GM18858 (cell line): ENCODE measurements around the gene FCER1G.

Source experiments
- ATAC-seq: cut with Tn5 transposase; IDR thresholded peaks from one replicate; pipeline ENCODE4 v1.9.1; 2021; ENCODE audit not compliant: unreplicated experiment

The FCER1G gene

DNA sequence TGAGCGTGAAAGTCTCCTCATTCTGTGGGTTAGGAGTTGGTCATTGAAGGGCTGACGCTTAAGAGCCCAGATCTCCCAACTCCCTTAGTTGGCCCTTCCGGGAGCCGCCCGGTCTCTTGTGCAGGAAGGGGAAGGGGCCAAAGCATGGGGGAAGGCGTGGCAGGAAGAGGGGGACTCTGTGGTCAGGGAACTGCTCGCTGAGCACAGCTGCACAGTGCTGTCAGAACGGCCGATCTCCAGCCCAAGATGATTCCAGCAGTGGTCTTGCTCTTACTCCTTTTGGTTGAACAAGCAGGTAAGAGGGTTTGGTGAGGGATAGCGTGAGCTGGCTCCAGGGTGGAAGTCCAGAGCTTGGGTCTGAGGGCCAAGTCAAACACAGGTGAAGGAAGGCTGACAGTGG, at the start of gene FCER1G:
TSS of gene FCER1G (plus strand) at position 220 of the 400 bp plus-strand sequence. CDS start at position 247, 27 bp downstream.
- no peak for ATAC-seq

DNA sequence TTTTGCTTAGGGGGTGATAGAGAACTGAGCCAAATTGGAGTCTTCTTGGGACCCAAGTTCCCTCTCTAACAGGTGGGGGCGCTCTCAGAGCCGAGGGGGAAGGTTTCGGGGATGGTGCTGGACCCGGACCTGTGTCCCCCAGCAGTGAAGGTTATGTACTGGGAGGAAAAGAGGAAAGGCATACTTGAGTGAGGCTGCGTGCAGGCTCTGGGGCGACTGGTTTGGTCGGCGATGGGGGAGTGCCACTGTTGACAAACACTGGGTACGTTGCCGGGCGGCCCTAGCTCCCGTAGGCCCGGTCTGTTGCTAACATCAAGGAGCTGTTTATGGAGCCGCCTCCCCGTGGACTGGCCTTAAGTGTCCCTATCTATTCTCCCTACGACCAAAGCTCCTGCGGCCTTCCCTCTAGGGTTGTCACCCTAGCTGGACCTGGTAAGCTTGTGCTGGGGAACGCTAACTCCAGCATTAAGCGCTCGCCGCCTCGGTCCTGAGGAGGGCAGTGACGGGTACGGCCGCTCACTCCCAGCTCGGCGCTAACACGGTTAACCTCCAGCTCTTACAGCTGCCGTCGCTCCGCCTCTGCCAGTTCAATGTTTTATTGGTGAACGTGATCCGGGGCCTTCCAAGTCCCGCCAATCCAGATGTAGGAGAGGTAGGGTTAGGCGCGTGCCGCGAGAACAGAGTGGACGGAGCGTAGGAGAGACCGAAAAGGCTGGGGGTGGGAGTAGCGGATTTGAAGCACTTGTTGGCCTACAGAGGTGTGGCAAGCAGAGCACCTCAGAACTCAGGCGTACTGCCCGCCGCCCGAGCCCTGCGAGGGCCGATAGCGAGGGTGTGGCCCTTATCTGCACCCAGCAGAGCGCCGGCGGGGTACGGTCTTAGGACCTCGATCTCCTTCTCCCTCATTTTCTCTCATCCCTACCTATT, 49.1 kb upstream of the FCER1G start, which contains the start of gene PPOX:
TSS of gene PPOX (plus strand) at position 685 of the 927 bp plus-strand sequence. CDS start 422 bp downstream, outside the sequence.
- ATAC-seq, result peak; percentile 88

DNA sequence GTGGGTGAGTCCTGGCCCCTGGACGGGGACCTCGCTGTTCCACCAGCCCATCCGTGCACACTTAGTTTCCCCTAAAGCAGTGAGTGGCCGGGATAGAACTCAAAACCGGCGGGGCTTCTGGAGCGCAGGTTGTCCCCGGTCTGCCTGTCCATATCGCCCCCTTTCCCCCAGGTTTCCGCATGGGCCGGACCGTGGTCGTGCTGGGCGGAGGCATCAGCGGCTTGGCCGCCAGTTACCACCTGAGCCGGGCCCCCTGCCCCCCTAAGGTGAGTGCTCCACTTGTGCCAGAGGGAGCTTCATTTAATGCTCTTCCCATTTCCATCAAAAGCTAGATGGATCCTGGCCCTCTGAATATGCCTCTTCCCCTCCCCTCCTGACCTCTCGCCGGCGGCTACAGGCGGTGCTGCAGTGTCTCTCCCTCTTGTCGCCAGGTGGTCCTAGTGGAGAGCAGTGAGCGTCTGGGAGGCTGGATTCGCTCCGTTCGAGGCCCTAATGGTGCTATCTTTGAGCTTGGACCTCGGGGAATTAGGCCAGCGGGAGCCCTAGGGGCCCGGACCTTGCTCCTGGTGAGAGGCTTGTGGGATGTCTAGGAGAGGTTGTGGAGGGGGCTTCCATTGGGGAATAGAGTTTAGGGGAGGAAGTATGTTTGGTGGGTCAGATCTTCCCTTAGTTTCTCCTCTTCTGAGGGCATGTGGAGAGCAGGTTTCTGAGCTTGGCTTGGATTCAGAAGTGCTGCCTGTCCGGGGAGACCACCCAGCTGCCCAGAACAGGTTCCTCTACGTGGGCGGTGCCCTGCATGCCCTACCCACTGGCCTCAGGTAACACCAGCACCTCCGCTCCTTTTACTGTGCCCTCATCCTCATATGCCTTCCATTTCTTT, 48.2 kb upstream of the FCER1G start:
- no peak for ATAC-seq

DNA sequence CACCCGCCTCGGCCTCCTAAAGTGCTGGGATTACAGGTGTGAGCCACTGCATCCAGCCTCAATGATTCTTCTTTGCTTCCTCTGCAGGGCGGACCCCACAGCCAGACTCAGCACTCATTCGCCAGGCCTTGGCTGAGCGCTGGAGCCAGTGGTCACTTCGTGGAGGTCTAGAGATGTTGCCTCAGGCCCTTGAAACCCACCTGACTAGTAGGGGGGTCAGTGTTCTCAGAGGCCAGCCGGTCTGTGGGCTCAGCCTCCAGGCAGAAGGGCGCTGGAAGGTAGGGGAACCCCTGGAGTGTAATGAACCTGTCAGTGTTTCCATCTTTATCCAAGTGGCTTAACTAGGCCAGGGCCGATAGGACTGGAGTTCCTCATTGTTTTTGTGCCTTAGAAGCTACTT, 46.2 kb upstream of the FCER1G start:
- ATAC-seq, result no peak

DNA sequence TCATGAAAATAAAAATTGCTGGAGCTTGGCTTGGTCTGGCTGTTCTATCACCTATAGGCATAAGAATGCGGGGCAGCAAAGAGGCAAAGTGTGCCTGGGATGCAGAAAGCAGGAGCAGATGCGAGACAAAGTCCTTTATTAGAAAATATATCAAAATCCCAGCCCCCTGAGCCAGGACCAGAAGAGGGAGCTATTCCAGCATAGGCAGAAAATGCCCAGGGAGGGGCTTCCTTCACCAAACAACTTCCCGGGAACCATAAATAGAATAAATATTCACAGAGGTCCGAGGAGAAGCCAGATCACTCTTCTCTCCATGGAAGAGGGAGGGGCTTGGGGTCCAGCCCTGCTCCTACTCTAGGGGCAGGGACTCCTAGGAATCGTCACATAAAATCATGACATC, 43.9 kb upstream of the FCER1G start:
- ATAC-seq, result no peak

DNA sequence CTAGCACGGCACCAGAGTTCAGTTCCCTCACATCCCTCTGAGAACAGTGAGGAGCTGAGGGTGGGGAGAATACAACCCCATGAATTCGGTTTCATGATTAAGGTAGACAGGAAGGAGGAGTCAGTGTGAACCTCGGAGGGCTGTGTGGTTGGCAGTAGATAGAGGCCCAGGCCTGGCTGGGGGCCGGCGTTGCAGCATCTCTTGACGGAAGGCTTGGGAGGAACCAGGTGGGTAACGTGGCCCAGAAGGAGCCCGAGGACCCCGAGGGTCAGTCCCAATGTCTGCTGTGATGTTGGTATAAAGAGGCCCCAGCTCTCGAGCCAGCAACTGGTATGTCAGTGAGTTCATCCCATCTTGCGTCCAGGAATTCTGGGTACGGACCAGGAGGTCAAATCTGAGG, 43.4 kb upstream of the FCER1G start:
- no peak for ATAC-seq

DNA sequence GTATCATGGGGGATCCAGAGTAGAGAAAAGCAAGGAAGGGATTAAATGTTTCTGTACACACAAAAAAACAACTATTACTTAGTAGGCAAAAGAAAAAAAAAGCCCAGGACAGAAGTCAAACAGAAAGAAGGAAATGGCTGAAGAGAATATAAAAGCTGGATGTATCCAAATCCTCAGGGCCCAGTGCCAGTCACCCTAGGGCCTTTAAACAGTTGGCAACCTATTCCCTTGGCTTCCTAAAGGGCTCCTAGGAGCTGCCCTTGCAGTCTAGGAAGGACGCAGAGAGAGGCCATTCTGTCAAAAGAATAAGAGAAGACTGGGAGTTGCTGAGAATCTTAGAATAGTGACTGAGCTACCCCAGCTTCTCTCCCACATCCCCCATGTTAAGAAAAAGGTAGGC, 42.7 kb upstream of the FCER1G start:
- no peak for ATAC-seq

DNA sequence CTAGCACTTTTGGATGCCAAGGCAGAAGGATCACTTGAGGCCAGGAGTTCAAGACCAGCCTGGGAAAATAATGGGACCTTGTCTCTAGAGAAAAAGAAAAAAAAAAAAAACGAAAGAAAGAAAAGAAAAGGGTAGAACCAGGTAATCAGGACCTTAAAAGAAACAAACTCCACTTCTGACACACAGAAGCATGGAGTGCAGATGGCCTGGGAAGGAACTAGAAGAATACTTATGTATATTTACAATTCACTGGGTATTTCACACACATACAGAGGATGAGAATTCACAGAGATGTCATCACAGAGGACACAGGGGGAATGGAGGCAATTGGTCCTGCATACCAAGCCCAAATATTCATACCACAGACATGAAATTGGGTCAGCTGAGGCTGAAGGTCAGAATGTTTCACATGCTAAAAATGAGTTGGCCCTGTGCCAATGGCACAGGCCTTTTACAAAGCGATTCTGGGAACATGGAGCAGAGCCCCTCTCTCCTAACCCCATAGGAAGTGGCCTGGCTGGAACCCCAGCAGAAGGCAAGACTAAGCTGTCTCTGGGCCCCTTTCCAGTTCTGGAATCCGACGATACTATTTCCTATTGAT, 42.2 kb upstream of the FCER1G start:
- ATAC-seq, result no peak

DNA sequence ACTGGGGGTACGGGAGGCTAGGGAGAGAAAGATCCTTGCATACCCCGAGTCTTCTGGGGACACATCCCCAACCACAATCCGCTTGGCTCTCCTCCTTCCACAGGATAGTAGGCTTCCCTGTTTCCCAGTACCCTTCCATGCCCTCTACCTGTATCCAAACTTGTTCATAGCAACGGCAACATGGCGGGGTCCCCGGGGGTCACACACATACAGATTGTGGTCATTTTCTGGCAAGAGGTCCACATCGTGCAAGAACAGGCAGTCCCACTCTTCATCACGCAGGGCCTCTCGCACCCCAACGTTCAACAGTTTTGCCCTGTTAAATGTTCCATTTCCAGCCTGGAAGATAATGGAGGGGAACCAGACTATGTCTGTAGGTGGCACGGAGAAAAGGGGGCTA, 41.4 kb upstream of the FCER1G start:
- no peak for ATAC-seq

DNA sequence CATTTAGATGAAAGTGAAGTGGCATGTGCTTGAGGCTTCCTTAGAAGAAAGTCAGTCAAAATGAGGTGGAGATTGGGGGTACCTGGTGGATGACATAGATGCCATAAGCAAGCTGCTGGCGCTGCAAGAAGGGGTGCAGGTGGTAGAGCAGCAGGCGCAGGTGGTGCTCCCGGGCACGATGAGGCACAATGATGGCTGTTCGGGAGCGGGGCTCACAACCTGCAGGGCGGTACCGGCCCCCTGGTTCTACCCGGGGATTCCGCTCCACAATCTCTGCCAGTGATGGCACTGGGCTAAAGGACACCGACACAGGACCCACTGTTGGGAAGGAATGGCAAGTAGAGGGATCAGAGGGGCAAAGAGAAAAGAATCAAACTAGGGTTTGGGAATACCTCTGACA, 40.2 kb upstream of the FCER1G start:
- ATAC-seq, result no peak

DNA sequence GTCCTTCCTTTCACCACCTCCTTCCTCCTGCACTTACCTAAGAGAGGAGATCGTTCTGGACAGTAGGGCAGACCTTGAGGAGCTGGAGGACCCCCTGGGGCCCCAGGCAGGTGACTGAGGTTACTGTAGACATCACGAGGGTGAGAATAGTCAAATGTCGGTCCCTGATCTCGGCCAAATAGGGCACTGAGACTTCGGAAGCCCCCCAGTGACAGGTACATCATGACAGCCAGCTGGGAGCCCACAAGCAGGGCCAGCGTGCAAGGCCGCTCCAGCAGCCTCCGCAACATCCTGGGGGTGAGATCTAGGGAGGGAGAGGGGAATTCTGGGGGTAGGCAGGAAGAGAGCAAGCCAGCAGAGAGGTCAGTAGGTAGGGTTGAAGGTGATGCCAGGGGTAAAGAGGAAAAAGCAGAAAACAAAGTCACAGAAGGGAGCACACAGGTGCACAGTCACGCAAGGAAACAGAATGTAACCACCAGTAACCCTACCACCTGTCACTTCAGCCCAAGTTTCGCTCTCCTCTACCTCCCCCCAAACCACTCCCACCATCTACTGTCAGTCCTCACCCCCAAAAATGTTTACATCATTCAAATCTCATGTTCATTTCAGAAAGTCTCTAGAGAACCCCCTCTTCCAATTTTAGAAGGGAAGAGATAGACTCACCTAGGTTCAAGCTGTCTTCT, 39.2 kb upstream of the FCER1G start:
- no peak for ATAC-seq

DNA sequence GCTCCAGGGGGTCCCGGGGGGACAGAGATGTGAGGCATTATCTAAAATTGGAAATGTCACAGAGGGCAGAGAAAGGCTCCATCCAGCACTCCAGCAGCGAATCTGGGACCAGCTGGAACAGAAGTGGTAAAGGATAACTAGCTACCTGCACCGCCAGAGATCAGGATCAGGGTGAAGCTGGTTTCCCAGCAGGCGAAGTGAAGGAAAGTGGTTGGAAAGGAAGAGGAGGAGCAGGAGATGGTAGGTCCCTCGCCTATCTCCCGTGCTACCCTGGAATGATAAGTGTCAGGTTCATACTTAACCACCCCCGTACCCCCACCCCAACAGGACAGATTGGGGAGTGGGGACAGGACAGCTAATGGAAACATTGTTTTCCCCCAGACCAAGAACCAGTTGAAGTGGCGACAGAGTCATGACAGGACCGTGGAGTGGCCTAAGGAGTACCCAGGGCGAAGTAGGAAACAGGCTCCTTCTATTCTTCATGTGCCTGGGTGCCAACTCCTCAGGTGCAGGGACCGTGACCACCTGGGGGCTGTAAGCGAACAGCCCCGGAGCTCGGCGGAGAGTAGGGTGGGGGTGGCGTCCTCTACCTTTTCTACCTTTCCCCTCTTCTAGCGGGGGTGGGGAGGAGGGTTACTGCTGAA, 38.5 kb upstream of the FCER1G start:
- no peak for ATAC-seq

DNA sequence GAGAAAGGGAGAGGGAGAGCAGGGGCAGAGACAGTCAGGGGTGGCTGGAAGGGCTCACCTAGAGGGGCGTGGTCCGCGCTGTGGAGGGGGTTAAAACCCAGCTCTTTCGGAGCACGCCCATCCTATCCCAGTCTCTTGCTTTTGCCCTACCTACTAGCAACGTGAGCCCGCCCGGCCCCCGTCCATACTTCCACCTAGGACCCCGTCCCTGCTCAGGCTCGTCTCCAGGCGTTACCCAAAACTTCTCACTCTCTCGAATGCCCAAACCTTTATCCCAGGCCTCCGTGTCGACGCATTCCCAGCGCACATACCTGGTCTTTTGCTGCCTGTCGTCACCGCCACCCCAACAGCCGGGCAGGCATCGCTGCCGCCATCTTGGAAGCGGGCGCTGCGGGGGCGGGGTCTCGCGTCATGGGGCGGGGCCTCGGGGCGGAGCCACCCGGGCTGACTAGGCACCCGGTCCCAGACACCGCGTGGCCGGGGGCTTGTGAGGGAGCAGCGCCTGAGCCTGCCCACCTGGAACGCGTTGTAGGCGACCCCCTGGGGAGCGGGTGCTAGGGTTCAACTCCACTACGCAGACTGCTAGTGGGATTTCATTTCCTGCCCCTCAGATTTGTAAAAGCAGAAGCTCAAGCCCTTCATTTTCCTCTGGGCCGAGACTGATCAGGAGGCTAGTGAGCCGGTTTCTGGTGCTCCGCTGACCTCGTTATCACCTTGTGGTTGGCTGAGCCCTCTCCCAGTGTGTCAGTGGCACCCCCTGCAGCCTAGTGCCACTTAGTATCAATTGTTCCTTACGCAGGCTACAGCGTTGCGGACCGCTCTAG, 37.8 kb upstream of the FCER1G start, which contains the start of gene B4GALT3:
TSS of gene B4GALT3 (minus strand) at position 396 of the 824 bp plus-strand sequence. CDS start 1,447 bp downstream, outside the sequence.
- ATAC-seq, result peak; percentile 36

DNA sequence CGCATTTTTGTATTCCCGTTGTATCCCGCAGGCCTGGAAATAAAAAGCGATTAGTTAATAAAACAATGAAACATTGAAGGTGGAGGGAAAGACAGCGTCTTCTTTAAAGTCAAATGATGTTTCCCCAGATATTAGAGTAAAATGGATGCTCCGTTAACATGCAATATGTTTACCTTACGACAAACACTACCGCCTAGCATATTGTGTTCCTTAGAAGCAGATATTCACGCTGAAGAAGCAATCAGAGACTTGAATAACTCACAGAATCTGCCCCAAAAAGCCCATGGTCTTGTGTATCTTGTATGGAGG, 37.2 kb upstream of the FCER1G start:
- ATAC-seq, result no peak

DNA sequence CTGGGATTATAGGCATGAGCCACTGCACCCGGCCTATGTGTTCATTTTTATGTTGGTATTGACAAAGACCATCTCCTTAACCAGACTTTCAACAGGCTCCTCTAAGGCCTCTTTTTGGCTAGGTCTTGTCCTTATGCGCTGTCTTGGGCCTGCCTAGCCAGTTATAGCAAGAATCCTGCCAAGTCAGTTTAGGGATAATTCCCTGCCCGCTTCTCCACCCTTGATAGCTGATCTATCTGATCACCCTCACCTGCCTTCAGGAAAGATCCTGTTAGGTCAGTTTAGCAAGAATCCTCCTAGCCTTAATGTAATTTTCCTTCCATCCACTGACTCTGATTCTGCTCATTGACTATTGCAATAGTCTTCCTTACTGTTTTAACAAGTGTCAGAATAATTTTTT, 35.4 kb upstream of the FCER1G start:
- ATAC-seq, result no peak

DNA sequence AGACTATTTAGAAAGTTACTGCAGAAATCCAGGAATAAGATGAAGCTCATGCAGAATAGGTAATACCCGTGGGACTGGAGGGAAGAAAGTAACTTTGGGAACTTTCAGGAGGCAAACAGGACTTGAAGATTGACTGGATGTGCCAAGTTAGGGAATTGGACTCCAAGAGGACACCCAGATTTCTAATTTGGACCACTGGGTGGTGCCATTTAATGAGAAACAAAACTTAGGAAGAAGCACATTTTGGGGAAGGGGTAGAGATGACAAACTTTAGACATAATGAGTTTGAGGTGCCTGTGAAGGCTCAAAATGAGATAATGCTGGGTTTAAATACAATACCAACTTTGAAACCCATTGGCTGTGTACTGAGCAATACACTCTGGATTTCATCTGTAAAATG, 34.5 kb upstream of the FCER1G start:
- no peak for ATAC-seq

DNA sequence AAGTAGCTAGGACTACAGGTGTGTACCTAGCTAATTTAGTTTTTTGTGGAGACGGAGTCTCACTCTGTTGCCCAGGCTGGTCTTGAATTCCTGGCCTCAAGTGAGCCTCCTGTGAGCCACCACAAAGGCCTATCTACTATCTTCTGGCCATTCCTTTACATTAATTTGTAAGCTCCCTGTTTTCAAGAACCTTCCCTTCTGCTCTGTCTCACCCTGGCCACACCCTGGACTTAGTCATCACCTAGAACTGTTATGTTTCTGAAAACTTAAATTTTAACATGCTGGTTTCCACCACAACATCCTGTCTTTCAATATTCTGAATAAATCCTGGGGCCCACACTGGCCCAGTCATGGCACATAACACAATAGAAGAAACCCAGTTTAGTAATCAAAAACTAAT, 32.9 kb upstream of the FCER1G start:
- ATAC-seq, result peak; percentile 42

DNA sequence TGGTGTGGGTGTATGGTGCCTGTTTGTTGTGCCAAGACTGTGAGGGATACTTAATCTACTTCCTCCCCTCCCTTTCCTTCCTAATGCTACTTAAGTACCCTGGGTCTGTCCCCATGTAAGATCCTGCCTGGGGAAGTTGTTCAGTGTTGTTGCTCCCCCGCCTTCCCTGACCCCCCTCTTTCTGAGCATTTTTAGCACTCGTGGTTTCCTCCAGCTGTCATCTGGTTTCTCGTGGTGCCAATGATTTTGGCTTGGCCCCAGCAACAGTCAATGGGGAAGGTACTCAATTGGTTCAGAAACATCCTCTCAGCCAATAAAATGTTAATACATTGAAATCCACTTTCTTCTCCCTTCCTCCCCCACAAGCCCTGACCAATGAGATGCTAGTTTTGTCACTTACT, 29.8 kb upstream of the FCER1G start:
- peak; percentile 46 for ATAC-seq

DNA sequence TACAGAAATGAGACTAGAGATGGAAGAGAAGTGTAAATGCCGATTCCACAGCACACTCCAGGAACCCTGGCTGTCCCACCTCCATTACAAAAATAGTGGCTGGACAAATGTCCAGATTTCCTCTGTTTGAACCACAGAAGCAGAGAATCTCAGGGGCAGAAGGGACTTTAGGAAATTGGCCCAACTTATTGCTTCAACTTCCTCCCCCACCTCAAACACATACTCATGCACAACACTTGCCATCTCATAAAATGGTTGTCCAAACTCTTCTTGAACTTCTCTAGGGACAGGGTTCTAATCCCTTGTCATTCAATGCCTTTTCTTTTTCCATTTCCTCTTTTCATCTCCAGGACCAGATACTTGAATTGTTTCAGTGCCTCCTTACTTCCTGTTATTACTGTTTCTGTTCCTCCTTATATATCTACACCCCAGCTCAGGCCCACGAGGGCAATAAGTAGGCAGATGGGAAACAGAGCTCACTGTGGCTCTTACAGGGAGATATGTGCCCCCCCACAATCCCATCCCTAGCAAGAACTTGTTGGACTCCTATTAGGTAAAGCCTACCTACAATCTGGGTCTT, 29.3 kb upstream of the FCER1G start:
- ATAC-seq, result no peak
